Measurements from ENCODE around the gene AP2A1.

GRCh38 chr19:49787746-49788145 lies 20.9 kb downstream of the AP2A1 start:
- TF ChIP-seq CTCF (IDR thresholded peaks at IDR 0.05), result no peak
- TF ChIP-seq NFYB (CRISPR knock-in tag; conservative IDR thresholded peaks at IDR 0.05; ENCODE audit: low read depth), result no peak
- TF ChIP-seq ZNF317 (CRISPR knock-in tag; IDR thresholded peaks at IDR 0.05; ENCODE audit: borderline replicate concordance, low read depth), result no peak
- TF ChIP-seq ESRRA (CRISPR knock-in tag; IDR thresholded peaks at IDR 0.05; ENCODE audit: borderline replicate concordance), result no peak
- no peak for TF ChIP-seq HMGA2 (CRISPR knock-in tag; IDR thresholded peaks at IDR 0.05)
- TF ChIP-seq ATF3 (CRISPR knock-in tag; conservative IDR thresholded peaks at IDR 0.05), result no peak
- TF ChIP-seq ELF4 (CRISPR knock-in tag; IDR thresholded peaks at IDR 0.05; ENCODE audit: low read depth), result no peak
- no peak for TF ChIP-seq ATF2 (CRISPR knock-in tag; IDR thresholded peaks at IDR 0.05; ENCODE audit: borderline replicate concordance, low read depth)
- TF ChIP-seq PRDM15 (CRISPR knock-in tag; IDR thresholded peaks at IDR 0.05), result no peak
